Ramos (cell line): ENCODE data around the gene PNLIPRP1.

Experiments used
- in situ Hi-C: fragments of 300-500 bp; cut with MboI; formaldehyde crosslinking; loops from one replicate; pipeline ENCODE4 v1.14.3; 2022; ENCODE audit warnings: low sequenced_read_pairs; ENCODE audit not compliant: unreplicated experiment

The PNLIPRP1 gene

GRCh38 chr10:116598329-116598728 lies 7.6 kb downstream of the PNLIPRP1 start:
- in situ Hi-C loops = no loop called here

- in situ Hi-C loops = no loop called here
Observed at GRCh38 chr10:116599991-116600390, 9.2 kb downstream of the PNLIPRP1 start.

- in situ Hi-C loops = no loop called here
Observed at GRCh38 chr10:116602648-116603400, 12.1 kb downstream of the PNLIPRP1 start.

GRCh38 chr10:116606061-116606483 lies 15.3 kb downstream of the PNLIPRP1 start:
- in situ Hi-C loops = no loop called here

- in situ Hi-C loops = no loop called here
Observed at GRCh38 chr10:116607336-116607735, 16.6 kb downstream of the PNLIPRP1 start.

GRCh38 chr10:116608686-116609594 lies 18.2 kb downstream of the PNLIPRP1 start:
- in situ Hi-C loops = no loop called here

GRCh38 chr10:116610443-116611152 lies 19.8 kb downstream of the PNLIPRP1 start:
- in situ Hi-C loops = no loop called here

- in situ Hi-C loops = no loop called here
Observed at GRCh38 chr10:116611153-116611545, 20.4 kb downstream of the PNLIPRP1 start.

GRCh38 chr10:116612107-116612769 lies 21.5 kb downstream of the PNLIPRP1 start:
- in situ Hi-C loops = no loop called here

GRCh38 chr10:116613471-116613870 lies 22.7 kb downstream of the PNLIPRP1 start:
- in situ Hi-C loops = no loop called here

GRCh38 chr10:116614796-116615195 lies 24.0 kb downstream of the PNLIPRP1 start:
- in situ Hi-C loops = no loop called here

- in situ Hi-C loops = no loop called here
Observed at GRCh38 chr10:116615199-116615776, 24.5 kb downstream of the PNLIPRP1 start.

GRCh38 chr10:116620423-116621400 lies 30.0 kb downstream of the PNLIPRP1 start, which contains the start of gene PNLIPRP2:
PNLIPRP2 (plus strand) TSS chr10:116620953.
- in situ Hi-C loops = no loop called here

GRCh38 chr10:116621476-116621875 lies 30.7 kb downstream of the PNLIPRP1 start:
- in situ Hi-C loops = no loop called here

GRCh38 chr10:116621934-116622655 lies 31.3 kb downstream of the PNLIPRP1 start:
- in situ Hi-C loops = no loop called here

- in situ Hi-C loops = no loop called here
Observed at GRCh38 chr10:116625845-116626244, 35.1 kb downstream of the PNLIPRP1 start.

- in situ Hi-C loops = no loop called here
Observed at GRCh38 chr10:116626815-116627214, 36.1 kb downstream of the PNLIPRP1 start.

- in situ Hi-C loops = no loop called here
Observed at GRCh38 chr10:116627386-116627933, 36.7 kb downstream of the PNLIPRP1 start.
